Effector CD4-positive, alpha-beta T cell (primary cell): ENCODE measurements around the gene FZR1.
"Not testable (repeated sequence)": the region's sequence is repeated elsewhere in the genome, so short reads cannot be mapped to it uniquely, and the experiment has no call there.

Experiments used
- DNase-seq: peaks from one replicate; pipeline ENCODE4 v3.0.0-alpha.2; 2020

Gene FZR1

GRCh38 chr19:3576696-3577443 is 70.8 kb downstream of the FZR1 start:
- no peak for DNase-seq

- no peak for DNase-seq
Observed at GRCh38 chr19:3577723-3578344, 71.7 kb downstream of the FZR1 start.

- DNase-seq = no peak
Observed at GRCh38 chr19:3578390-3578789, 72.3 kb downstream of the FZR1 start.

DNA sequence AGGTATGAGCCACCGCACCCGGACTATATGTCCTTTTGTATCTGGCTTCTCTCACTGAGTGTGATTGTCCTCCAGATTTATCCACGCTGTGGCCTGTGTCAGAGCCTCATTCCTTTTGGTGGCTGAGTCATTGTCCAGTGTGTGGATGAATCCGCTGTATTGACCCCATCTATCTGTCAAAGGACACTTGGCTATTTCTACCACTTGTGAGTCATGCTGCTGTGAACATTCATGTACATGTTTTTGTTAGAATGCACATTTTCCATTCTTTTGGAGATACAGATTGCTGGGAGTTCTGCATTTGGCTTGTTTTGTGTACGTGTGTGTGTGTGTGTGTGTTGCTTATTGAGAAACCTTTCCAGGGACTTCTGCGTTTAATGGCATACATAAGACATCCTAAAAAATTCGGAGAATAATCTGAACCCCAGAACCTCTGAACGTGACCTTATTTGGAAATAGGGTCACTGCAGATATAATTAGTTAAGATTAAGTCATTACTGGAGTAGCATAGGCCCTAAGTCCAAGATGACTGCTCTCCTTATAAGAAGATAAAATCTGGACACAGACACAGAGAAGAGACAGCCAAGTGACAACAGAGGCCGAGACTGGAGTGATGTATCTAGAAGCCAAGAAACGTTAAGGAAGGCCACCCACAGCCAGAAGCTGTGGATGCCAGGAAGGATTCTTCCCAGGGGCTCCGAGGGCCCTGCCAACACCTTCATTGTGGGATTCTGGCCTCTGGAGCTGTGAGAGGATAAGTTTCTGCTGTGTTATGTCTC is 74.2 kb downstream of the FZR1 start:
- DNase-seq = no peak

GRCh38 chr19:3581792-3582191 is 75.7 kb downstream of the FZR1 start:
- DNase-seq = not testable (repeated sequence)

DNA sequence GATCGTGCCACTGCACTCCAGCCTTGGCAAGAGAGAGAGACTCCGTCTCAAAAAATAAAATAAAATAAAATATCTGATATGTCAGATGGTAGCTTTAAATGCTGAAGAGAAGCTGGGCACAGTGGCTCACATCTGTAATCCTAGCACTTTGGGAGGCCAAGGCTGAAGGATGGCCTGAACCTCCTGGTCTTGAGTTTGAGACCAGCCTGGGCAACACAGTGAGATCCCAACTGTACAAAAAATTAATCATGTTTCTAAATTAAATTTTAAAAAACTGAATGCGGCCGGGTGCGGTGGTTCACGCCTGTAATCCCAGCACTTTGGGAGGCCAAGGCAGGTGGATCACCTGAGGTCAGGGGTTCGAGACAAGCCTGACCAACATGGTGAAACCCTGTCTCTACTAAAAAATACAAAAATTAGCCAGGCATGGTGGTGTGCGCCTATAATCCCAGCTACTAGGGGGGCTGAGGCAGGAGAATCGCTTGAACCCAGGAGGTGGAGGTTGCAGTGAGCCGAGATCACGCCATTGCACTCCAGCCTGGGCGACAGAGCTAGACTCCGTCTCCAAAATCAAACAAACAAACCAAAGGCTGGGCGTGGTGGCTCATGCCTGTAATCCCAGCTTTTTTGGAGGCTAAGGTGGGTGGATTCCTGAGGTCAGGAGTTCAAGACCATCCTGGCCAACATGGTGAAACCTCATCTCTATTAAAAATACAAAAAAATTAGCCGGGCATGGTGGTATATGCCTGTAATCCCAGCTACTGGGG is 78.1 kb downstream of the FZR1 start:
- DNase-seq = not testable (repeated sequence)

DNA sequence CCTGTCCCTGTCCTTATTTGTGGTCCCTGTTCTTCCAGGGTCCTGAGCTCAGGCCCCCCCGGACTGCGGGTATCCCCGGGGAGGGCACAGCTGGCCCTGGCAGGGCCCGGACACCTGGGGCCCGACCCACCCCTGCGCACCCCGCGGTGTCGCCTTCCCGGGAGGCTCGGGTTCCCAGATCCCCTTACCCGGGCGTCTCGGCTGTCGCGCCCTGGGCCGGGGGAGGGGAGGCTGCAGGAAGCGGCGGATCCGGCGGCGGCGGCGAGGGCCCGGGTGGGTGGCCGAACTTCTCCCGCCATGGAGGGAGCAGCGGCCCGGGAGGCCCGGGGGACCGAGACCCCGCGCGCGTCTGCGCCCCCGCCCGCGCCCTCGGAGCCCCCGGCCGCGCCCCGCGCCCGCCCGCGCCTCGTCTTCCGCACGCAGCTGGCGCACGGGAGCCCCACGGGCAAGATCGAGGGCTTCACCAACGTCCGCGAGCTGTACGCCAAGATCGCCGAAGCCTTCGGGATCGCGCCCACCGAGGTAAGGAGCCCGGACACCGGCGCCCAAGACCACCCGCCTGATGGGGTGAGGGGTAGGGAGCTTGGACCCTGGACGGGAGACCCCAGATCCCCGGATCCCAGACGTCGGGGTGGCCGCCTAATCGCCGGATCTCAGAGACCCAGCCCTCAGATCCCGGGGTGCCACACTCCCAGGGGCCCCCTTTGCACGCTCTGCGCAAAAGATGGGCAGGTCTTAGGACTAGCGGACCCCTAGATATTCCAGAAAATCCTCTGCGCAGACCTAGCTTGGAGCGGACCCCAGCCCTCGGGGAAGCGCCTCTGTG is 79.4 kb downstream of the FZR1 start, which contains the start of gene GIPC3:
Gene GIPC3, plus strand, starts transcription at position 178 of the 826 bp plus-strand sequence. Its CDS starts 120 bp downstream, at position 298.
- DNase-seq = no peak

DNA sequence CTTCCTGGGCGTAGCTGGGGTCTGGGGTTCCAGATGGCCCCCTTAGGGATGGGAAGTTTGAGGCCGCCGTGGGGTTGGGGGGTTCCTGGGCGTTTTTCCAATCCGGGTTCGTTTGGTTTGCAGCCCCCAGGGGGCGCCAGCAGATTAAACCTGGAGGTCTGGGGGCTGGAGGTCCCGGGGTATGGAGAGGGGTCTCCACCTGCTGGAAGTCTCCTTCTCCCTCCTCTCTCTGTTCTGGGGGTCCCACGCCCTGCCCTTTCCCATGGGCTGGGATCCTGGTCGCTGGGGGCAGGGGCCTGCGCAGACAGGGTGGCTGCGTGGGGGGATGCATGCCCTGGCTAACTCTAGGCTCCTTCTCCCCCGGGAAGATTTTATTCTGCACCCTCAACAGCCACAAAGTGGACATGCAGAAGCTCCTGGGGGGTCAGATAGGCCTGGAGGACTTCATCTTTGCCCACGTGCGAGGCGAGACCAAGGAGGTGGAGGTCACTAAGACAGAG is 80.1 kb downstream of the FZR1 start:
- DNase-seq = no peak

DNA sequence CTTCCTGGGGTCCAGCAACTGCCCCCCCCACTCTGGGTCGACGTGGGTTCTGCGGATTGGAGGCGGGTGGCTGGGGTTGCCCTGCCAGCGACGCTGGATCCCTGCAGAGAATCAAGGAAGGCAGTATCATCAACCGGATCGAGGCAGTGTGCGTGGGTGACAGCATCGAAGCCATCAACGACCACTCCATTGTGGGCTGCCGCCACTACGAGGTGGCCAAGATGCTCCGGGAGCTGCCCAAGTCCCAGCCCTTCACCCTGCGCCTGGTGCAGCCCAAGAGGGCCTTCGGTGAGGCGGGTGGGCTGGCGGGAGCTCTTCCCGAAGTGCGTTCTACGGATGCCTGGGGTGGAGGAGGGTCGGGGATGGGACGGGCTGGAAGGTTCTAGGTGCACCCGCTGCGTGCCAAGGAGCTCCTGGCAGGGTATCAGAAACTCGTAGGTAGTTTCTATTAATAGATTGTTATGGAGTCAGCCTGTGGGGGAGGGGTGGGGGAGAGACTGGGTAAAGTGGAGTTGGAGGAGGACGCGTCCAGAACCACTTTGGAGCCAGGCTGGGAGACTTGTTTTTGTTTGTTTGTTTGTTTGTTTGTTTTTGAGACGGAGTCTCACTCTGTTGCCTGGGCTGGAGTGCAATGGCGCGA is 80.7 kb downstream of the FZR1 start:
- DNase-seq = no peak
